HG02763 (cell line): ENCODE measurements around the gene CHMP2B.

Experiments
- ATAC-seq: cut with Tn5 transposase; IDR thresholded peaks from one replicate; pipeline ENCODE4 v1.9.1; 2021; ENCODE audit warnings: mild to moderate bottlenecking, moderate library complexity; ENCODE audit not compliant: unreplicated experiment

CHMP2B gene, protein sequence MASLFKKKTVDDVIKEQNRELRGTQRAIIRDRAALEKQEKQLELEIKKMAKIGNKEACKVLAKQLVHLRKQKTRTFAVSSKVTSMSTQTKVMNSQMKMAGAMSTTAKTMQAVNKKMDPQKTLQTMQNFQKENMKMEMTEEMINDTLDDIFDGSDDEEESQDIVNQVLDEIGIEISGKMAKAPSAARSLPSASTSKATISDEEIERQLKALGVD

DNA sequence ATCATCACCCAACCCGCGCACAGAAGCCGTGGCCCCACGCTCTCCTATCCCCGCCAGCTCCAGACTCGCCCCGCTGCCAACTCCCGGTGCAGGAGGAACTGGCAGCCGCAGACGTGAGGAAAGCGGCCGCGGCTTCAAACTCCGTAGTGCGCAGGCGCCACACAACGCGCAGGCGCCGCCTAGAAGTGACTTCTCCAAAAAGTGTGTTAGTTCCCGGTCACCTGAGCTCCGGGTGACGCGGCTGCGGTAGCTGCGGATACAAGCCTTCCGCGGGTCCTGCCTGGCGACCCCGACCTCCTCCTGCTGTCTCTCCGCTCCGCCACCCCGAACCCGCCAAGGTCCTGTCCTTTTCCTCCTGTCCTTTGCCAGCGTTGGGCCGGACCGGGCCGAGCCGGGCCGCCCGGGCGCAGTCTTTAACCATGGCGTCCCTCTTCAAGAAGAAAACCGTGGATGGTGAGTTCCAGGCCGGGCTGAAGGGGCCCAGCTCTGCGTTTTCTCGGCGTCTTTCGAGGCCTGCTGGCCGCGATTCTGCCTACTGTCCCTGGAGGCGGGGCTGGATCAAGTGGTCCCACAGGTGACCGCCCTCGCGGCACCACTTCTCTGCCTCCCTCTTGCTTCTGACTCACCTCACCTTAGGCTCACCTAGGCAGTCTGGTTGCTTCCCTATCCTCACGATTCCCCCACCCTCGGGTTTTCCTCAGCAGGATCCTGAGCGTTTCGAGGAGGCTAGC lies at the start of gene CHMP2B:
Gene CHMP2B (plus strand): TSS at position 206 of the 731 bp plus-strand sequence. CDS start 214 bp downstream, at position 420.
- ATAC-seq = peak; percentile 97

DNA sequence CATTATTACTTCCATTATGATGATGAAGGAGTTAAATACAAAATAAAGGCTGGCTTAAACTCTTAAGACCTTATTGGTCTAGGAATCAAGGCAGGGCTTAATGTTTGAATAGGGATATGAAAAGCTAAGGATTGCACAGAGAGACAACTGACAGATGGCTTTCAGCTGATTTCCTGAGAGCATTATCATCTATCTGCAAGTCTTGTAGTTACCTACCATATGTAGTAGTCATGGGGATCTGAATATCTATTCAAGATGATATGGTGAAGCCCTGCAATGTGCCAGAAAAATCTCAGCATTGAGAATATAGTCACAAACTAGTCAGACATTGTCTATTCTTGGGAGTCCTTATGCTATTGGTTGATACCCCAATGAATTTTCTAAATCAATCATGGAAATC lies 47.5 kb upstream of the CHMP2B start:
- no peak for ATAC-seq

DNA sequence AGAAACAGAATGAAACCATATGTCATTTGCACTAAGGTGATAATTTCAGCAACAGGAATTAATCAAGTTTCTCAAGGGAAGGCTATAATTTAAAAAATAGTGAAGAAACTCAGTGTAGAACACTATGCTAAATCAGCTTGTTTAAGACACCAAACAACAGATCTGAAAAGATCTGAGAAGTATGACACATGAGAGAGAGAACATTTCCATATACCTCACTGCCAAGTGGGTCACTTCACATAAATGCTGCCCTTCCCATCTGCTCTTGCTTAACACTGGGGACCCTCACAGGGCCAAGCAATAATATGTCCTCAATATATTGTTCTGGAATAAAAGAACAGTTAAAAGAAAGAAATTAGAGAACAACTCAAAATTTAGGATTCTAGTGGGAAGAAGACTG lies 45.6 kb upstream of the CHMP2B start:
- no peak for ATAC-seq

DNA sequence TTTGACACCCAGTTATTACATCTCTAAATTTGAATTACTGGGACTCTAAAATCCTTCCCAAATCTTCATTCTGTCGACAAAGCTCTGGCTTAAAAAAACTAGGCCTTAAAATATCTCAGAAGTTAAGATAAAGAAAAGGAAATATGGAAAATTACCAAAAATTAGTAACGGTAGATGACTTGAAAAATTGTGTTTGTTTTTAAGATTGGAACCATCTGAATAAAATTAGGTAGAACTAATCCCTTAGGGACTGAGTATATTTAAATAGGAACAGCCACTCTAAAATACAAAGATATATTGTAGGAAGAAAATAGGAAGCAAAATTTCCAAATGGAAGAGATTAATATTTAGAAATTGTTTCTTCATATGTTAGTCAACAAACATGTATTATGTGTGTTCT lies 45.1 kb upstream of the CHMP2B start:
- no peak for ATAC-seq

DNA sequence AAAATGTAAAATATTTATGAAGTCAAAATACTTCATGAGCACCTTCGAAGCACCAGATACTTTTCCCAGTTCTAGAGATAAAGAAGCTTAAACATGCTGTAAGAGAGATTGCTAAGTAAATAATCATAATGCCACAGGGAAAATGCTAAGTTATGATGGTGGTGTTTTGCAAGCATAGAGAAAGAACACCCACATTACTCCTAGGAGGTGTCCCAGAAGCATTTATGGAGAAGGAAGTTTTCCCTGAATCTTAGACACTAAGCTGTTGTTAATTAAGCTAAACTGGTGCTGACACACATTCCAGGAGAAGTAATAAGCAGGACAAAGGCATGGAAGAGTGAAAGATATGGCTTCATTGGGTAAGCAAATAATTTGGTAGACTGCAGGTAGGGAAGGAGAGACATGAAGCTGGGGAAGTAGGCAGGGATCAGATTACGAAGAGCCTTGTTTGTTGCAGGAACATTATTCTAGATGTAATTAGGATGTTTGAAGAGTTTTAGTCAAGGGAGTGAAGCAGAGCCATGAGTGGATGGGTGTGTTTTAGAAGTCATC lies 40.4 kb upstream of the CHMP2B start:
- no peak for ATAC-seq

DNA sequence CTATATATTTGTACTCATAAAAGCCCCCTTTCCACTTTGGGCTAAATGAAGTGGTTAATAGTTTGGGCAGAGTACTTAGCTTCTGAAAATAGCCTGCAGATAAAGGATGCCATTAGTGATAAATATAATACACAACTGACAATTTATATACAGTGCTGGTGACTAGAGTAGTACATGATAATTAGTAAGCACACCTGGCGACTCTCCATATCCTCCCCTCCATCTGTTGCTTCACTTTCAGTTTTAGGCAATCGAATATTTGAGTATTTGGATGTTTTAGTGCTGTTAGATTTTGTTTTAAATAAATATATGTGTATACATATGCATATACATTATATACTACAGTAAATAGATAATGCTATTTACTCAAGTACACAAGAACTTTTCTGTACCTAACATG lies 35.9 kb upstream of the CHMP2B start:
- no peak for ATAC-seq

DNA sequence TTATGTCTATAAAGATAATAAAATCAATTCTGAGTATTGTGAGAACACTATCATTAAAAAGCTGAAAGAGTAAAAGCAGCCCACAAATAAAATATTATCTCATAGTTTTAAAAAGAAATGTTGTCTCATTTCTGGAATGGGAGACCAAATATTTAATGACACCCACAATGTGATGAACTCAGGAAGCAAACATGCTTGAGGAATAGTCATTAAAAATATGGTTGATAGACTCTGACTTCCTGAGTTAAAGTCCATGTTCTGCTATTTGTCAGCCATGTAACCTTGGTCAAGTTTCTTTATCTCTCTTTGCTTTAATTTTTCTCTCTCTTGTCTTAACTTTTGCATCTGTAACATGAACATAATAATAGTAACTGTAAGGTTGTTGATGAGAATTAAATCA lies 35.5 kb upstream of the CHMP2B start:
- no peak for ATAC-seq

DNA sequence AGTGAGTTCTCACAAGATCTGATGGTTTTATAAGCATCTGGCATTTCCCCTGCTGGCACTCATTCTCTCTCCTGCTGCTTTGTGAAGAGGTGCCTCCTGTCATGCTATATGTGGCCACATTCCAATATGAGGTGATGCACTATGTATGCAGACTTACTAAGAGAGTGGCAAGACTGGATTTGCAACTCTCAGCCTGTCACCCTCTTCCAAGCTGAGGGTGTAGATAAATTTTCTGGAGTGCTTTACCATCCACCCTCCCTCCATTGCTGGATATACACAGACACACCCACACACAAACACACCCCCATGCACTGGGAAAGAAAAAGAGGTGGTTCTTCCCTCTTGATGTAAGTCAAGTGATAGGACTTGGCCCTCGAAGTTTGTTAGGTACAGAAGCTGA lies 30.2 kb upstream of the CHMP2B start:
- no peak for ATAC-seq

DNA sequence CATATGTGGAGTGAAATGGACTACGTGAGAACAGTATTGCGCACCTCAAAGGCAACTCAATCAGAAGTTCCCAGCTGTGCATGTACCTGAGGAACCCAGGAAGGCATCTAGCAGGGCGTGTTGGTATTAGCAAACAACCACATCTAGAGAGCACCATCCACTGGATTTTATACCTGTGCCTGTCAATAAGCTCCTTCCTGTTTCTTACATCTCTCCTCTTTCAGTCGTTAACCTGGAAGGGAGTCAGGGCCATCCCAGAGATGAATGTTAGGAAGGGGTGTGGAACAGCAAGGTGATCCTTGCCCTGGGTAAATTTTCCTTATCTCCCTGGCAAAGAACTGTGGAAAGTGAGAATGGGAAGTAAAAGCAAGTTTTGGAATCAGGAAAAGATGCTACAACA lies 29.6 kb upstream of the CHMP2B start:
- ATAC-seq = no peak

DNA sequence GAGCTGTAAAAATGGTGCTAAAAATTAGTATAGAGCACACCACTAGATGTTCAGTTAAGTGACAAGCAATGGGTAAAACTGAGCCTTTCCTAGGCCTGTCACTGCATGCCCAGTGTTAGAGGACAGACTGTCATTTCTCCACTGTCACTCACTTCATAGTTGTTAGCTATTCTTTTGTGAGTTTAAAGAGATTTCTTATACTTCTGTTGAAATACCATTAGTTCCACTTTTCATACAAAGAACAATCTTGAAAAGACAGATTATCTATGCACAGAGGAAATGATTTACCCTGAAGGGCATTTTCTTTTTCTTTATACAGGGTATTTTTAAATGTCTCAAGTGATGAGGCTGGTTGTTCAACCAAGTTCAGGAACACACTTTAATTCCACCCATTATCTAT lies 28.3 kb upstream of the CHMP2B start:
- ATAC-seq = no peak

DNA sequence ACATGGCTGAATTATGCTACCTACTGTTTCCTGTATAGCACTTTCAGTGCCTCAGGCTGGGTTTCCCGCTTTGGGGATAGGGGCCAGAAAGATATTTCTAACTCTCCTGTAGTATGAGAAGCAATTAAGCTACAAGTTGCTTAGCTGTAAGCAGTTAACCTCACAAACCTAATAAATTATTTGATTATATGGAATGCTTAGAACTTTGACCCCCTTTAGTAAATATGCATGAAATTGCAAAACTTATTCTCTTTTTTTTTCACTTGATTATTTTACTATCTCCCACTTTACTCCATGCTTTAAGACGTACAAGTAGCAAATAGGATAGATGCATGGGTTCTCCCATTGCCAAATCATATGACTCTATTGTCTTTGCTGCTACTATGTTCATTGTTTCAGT lies 27.5 kb upstream of the CHMP2B start:
- ATAC-seq = no peak

DNA sequence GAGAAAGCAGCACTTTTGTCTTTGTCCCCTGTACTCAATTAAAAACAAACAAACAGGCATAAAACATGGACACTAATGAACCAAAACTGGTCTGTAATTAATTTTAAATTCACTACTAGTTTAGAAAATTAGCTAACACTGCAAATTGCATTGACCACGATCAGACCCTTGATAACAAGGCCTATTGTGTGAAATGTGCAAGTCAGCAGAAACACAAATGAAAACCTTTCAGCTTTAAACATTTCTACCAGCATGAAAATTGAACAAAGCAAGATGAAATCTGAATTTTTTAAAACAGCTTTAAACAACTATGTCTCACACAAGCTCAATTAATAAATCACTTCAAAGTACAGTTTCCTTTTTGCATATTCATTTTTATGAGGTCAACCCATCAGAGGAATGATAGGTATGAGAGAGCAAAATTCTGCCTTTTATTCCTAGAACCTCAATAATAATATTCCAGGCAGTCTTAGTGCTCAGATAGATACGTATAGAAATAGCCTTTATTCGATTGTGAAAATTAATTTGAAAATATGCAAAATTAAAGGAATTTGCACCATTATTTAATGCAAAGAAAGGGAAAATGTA lies 27.0 kb upstream of the CHMP2B start:
- no peak for ATAC-seq

DNA sequence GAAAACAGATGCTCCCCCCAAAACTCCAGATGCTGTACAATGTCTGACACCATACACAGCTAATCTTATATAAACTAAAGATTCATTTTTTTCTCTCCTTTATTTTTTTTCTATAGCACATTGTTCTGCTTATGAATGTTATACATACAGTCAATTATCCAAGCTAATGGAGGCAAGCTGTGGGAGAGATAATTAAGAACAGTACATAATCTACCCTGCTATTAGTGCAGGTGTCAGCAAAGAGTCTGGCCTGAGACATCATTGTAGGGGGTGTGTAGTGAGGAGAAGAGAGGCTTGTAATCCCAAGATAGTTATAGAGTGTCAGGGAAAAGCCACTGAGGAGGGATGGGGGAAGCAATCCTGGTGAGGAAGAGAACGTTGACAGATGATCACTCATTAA lies 25.4 kb upstream of the CHMP2B start:
- ATAC-seq = no peak

DNA sequence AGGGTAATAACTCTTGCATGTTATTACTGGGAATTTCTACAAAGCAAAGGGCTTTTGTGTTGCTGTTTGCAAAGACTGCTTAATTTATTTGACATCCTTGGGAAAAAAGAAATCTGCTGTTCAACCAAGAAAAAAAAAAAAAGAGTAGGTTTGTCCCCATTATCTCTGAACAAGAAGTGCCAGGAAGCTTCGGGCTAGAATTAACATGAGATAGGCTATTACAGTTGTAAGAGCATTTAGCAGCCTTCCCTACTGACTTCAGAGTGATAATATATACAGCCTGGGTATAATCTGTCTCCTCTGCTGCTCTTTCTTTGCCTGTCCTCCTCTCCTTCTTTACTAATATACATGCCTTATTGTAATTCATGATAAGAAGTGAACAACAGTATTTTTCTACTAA lies 23.3 kb upstream of the CHMP2B start:
- no peak for ATAC-seq

DNA sequence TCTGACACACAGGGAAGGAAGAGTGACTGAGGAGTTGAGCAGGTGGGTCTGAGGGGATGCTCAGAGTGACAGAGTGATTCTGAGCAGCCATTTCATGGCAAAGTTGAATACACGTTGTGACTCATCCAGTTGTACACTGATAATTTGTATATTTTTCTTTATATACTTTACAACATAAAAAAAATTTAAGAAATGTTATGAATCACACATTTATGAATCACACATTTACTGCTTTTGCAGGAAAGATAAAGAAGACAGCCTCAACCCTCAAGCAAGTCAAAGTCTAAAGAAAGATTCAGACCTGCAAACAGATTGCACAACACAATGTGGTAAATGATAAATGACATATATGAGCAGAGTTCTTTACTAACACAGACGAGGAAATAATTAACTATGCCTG lies 21.0 kb upstream of the CHMP2B start:
- no peak for ATAC-seq

DNA sequence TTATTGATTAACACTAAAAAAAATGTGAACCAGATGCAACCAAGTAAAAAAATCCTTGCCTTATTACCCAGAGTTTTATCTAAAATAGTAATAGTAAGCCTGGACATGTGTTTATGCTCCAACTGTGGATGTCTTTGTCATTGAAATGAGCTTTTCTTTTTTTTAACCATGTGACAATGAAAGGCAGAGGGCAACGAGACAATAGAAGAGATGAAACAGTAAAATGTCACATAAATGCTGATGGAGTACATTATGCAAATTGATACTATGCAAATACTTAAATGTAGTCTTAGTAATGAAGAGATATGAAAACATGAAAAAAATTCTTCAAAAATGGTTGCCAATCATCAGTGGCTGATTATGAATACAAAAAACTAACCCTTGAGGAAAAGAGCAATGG lies 20.5 kb upstream of the CHMP2B start:
- no peak for ATAC-seq

DNA sequence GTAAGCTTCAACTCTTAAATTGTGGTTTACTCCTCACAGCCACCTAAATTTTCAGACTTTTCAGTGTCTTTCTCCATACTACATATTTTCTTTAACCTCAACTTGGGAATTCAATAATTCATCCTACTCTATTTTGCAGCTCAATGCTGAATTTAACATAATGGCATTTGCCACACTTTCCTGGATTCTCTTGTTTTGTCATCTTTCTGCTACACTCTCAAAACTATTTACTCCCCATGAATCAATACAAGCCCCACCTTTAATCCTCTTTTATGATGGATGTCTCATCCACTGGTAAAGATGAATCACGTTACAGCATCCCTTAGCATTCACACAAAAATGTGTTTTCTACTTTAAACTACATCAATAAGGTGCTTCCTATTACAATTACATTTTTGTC lies 19.6 kb upstream of the CHMP2B start:
- no peak for ATAC-seq

DNA sequence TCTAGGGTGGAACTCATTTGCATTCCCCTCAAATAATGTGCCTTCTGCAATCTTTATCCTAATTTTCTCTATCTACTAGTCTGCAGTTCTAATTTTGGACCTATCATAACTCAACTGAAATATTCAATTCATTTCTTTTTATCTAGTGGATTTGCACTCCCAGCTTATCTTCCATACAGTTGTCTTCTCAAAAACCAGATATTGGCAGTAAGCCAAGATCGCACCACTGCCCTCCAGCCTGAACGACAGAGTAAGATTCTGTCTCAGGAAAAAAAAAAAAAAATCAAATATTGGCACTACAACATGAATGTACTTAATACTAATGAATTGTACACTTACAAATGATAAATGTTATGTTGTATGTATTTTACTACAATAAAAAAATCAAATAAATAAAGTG lies 18.0 kb upstream of the CHMP2B start:
- no peak for ATAC-seq

DNA sequence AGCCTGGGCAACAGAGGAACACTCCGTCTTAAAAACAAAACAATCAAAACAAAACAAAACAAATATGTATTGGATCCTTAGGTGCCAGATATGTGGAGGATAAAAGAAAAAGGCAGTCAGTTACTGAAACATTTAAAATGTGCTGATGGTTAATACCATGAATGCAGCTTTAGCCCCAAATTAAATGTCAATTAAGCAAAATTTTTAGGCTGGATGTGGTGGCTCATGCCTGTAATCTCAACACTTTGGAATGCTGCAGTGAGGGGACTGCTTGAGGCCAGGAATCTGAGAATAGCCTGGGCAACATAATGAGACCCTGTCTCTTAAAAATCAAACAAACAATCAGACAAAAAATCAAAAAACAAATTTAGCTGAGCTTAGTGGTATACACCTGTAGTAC lies 8.5 kb upstream of the CHMP2B start:
- ATAC-seq = no peak

DNA sequence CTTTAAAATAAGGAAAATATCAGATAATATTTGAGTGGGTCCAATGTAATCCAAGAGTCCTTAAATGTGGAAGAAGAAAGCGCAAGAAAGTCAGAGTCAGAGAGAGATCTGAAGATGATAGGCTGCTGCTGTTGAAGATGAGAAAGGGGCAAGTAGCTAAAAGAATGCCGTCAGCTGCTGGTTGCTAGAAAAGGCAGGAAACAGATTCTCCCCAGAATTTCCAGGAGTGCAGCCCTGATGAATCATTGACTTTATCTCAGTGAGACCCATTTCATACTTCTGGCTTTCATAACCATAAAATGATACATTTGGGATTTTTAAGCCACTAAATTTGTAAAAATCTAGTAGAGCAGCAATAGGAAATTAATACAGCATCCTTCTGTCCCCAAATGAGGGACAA lies 7.5 kb upstream of the CHMP2B start:
- no peak for ATAC-seq

DNA sequence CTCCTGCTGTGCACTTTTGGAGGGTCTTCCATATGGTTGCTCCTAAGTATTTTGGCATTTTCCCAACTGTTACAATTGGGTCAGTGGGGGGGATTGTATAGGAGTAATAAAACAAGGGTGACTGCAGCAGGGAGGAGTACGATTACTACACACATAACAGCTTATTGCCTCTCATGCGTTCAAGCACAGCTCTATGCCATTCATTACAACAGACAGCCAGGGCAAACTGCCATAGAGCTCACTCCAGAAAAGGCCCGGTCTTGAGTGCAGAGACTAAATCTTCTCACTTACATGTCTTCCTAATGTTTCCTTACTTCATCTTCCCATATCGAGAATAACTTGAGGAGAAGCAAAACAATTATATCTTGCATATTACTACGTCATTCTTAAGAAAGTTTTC lies 1.4 kb upstream of the CHMP2B start:
- ATAC-seq = no peak

DNA sequence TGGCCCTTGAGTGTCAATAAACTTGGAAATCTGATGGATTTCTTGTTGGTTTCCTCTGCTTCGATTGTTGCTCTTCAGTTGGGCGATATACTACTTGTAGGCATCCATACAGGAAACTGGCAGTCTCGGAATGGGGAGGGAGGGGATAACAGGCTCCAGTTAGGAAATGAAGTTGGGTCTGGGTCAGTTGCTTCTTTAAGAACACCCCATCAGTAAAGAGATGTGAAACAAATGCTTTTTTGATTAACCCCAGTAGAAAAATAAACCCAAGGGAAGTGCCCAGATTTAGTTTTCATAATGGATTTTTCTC lies 681 bp downstream of the CHMP2B start:
- no peak for ATAC-seq
